ENCODE data around the gene SLC41A3.

GRCh38 chr3:126113238-126113555 is 29.3 kb upstream of the SLC41A3 start:
- TF ChIP-seq CTCF (conservative IDR thresholded peaks at IDR 0.05 in 1 of 2, IDR thresholded peaks at IDR 0.05 in 1 of 2; ENCODE audit: extremely low read depth in 1 of 2, insufficient read depth in 1 of 2, low read depth in 1 of 2, low read length in 2 of 2) (no peak), EZH2 (IDR thresholded peaks at IDR 0.05; ENCODE audit: borderline replicate concordance, low read length) (no peak)

All from mammary epithelial cell (primary cell).